ENCODE data around the gene EPHA8.

DNA sequence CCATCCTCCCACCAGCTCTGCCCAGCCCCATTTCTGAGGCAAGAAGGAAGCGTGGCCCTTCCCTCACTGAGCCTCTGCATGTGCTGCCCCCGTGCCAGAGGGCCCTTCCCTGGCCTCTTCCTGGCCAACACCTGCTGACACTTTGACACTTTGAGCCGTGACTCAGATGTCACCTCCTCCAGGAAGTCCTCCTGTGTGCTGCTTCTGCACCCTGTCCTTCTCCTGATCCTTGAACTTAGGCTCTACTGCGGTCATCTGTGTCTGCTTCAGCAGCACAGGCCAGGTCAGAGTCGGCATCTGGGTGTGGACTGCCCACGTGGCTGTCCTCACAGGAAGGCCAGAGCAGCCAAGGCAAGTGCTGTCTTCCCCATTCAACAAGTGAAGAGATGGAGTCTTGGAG, 19.6 kb upstream of the EPHA8 start:
- TF ChIP-seq, protein P1, sequence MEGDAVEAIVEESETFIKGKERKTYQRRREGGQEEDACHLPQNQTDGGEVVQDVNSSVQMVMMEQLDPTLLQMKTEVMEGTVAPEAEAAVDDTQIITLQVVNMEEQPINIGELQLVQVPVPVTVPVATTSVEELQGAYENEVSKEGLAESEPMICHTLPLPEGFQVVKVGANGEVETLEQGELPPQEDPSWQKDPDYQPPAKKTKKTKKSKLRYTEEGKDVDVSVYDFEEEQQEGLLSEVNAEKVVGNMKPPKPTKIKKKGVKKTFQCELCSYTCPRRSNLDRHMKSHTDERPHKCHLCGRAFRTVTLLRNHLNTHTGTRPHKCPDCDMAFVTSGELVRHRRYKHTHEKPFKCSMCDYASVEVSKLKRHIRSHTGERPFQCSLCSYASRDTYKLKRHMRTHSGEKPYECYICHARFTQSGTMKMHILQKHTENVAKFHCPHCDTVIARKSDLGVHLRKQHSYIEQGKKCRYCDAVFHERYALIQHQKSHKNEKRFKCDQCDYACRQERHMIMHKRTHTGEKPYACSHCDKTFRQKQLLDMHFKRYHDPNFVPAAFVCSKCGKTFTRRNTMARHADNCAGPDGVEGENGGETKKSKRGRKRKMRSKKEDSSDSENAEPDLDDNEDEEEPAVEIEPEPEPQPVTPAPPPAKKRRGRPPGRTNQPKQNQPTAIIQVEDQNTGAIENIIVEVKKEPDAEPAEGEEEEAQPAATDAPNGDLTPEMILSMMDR (IDR thresholded peaks at IDR 0.05): no peak
- no peak for TF ChIP-seq POLR2A (IDR thresholded peaks at IDR 0.05)

All from testis (tissue), 2 donors.